GM12878 (cell line): Measurements from ENCODE around the gene TMEM72. TPM values are rescaled to one million over a fixed set of nuclear protein-coding genes. Genes with fewer than 3 reads are reported as not detected.

Experiments used
- BACH1 ChIP-seq: fragments of 450-650 bp; IDR thresholded peaks from 2 replicates; pipeline ENCODE4 v1.6.1; 2017; ENCODE audit warnings: mild to moderate bottlenecking, borderline replicate concordance
- BMI1 ChIP-seq: fragments of 450-650 bp; IDR thresholded peaks from 2 replicates; pipeline ENCODE4 v1.6.1; 2016; ENCODE audit warnings: mild to moderate bottlenecking, moderate library complexity, borderline replicate concordance
- FOS ChIP-seq: IDR thresholded peaks from 3 replicates; pipeline ENCODE4 v1.6.1; 2011; ENCODE audit warnings: borderline replicate concordance; ENCODE audit not compliant: insufficient read length; ENCODE audit errors: extremely low read depth
- HDAC2 ChIP-seq: fragments of 200-600 bp; sonication (generic); IDR thresholded peaks from 2 replicates; pipeline ENCODE4 v1.6.1; 2017
- JUNB ChIP-seq: IDR thresholded peaks from 2 replicates; pipeline ENCODE4 v1.6.1; 2016; ENCODE audit warnings: antibody characterized with exemption, mild to moderate bottlenecking
- NFYB ChIP-seq: IDR thresholded peaks from 2 replicates; pipeline ENCODE4 v1.6.1; 2011; ENCODE audit warnings: low read depth, mild to moderate bottlenecking, low read length, improper control_type of control experiment, moderate library complexity; ENCODE audit not compliant: insufficient read depth
- POLR2AphosphoS2 ChIP-seq: IDR thresholded peaks from 2 replicates; pipeline ENCODE4 v1.6.1; 2011; ENCODE audit warnings: low read depth, mild to moderate bottlenecking, low read length, improper control_type of control experiment, moderate library complexity
- RAD51 ChIP-seq: fragments of 450-650 bp; IDR thresholded peaks from 2 replicates; pipeline ENCODE4 v1.6.1; 2016; ENCODE audit warnings: moderate library complexity, mild to moderate bottlenecking, inconsistent platforms
- SPI1 ChIP-seq: IDR thresholded peaks from 2 replicates; pipeline ENCODE4 v1.6.1; 2011; ENCODE audit warnings: low read depth, mild to moderate bottlenecking, low read length, moderate library complexity, borderline replicate concordance; ENCODE audit not compliant: insufficient read depth
- SRF ChIP-seq, 2 experiments: IDR thresholded peaks; 2 replicates each; pipeline ENCODE4 v1.6.1; 2011; ENCODE audit warnings: low read depth in 2 of 2, low read length in 2 of 2, mild to moderate bottlenecking in 1 of 2, moderate library complexity in 1 of 2
- ZBED1 ChIP-seq: IDR thresholded peaks from 2 replicates; pipeline ENCODE4 v1.6.1; 2016; ENCODE audit warnings: borderline replicate concordance
- ZNF622 ChIP-seq: fragments of 450-650 bp; IDR thresholded peaks from 2 replicates; pipeline ENCODE4 v1.6.1; 2017; ENCODE audit warnings: mild to moderate bottlenecking, inconsistent platforms
- polyA plus RNA-seq, 11 experiments: library from polyadenylated mRNA; depleted of rRNA in 4 of 11; unstranded in 6 of 11; stranded (reverse) in 5 of 11; fragments of >200 nt; fragmentation: Nextera tagmentation in 4 of 11; fragmentation: Illumina TruSeq in 1 of 11; extraction: Ambion mirVana in 4 of 11; extraction: Trizol in 1 of 11; gene quantifications; 1 replicate in 1 of 11; 2 replicates in 10 of 11; pipeline versions ENCODE4 v1.2.1 to v1.2.3, GENCODE V29; 2011 to 2016; ENCODE audit warnings: inconsistent platforms in 2 of 11, missing spikeins in 2 of 11, low read depth in 1 of 11
- total RNA-seq, 4 experiments: library from RNA; depleted of rRNA in 3 of 4; stranded (reverse); fragments of >200 nt in 3 of 4; fragmentation: Illumina TruSeq in 1 of 4; extraction: Trizol in 1 of 4; gene quantifications; 2 replicates each; pipeline versions ENCODE4 v1.2.1 to v1.2.3, GENCODE V29; 2013 to 2021
- TF ChIP-seq, protein P1 (sequence below): IDR thresholded peaks from 2 replicates; pipeline ENCODE4 v1.6.1; 2012; ENCODE audit warnings: improper control_type of control experiment, low read depth, low read length; ENCODE audit not compliant: insufficient replicate concordance
- TF ChIP-seq, protein P2 (sequence below): fragments of 450-650 bp; formaldehyde crosslinking; IDR thresholded peaks from 2 replicates; pipeline ENCODE4 v1.4.0; 2022; ENCODE audit warnings: mild to moderate bottlenecking, moderate library complexity
- TF ChIP-seq, protein P3 (sequence below): fragments of 450-650 bp; IDR thresholded peaks from 2 replicates; pipeline ENCODE4 v1.6.1; 2017; ENCODE audit warnings: mild to moderate bottlenecking

Gene TMEM72
- total and polyA plus RNA-seq, 10 of the 15 experiments (the other 5 are each of a cell fraction or from before 2014, with no cell fraction given), result 0.12 TPM; not detected in 9

DNA sequence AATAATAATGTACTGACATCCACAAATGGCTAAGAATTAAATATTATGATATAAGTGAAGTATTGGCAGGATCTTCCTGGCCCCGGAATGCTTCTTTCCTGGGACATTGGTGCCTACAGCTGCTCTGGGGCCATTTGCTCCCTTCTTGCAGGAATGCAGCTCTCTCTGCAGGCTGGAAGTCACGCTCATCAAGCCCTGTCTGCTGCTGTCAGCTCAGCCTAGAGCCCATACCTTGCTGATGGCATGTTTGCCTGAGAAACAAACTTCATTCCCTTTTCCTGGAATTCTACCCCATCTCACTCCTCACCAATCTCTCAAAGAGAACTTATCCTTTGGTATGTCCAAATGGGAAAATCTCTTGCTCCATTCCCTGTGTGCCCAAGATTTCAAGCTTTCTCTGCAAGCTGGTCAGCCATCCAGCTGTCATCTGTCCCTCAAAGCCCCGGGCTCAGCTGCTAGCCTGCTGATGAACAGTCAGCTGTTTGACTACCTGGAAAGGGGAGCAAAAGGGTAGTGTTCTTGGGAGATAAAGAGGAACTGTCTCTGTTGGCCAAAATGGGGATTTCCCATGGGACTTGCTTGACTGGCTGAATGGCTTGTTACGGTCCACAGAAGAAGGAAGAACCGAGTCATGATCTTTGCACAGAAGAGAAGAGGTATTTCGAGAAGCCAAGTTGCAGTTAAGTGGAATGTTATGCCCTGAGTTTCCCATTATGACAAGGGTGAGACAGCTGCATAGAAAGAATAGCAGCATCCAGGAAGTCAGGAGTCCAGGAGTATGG is 36.4 kb downstream of the TMEM72 start (continued):
- TF ChIP-seq, protein P1, sequence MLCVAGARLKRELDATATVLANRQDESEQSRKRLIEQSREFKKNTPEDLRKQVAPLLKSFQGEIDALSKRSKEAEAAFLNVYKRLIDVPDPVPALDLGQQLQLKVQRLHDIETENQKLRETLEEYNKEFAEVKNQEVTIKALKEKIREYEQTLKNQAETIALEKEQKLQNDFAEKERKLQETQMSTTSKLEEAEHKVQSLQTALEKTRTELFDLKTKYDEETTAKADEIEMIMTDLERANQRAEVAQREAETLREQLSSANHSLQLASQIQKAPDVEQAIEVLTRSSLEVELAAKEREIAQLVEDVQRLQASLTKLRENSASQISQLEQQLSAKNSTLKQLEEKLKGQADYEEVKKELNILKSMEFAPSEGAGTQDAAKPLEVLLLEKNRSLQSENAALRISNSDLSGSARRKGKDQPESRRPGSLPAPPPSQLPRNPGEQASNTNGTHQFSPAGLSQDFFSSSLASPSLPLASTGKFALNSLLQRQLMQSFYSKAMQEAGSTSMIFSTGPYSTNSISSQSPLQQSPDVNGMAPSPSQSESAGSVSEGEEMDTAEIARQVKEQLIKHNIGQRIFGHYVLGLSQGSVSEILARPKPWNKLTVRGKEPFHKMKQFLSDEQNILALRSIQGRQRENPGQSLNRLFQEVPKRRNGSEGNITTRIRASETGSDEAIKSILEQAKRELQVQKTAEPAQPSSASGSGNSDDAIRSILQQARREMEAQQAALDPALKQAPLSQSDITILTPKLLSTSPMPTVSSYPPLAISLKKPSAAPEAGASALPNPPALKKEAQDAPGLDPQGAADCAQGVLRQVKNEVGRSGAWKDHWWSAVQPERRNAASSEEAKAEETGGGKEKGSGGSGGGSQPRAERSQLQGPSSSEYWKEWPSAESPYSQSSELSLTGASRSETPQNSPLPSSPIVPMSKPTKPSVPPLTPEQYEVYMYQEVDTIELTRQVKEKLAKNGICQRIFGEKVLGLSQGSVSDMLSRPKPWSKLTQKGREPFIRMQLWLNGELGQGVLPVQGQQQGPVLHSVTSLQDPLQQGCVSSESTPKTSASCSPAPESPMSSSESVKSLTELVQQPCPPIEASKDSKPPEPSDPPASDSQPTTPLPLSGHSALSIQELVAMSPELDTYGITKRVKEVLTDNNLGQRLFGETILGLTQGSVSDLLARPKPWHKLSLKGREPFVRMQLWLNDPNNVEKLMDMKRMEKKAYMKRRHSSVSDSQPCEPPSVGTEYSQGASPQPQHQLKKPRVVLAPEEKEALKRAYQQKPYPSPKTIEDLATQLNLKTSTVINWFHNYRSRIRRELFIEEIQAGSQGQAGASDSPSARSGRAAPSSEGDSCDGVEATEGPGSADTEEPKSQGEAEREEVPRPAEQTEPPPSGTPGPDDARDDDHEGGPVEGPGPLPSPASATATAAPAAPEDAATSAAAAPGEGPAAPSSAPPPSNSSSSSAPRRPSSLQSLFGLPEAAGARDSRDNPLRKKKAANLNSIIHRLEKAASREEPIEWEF, result no peak
- TF ChIP-seq ZBED1 (no peak), SPI1 (peak; percentile 97), POLR2AphosphoS2 (no peak), HDAC2 (no peak), FOS (no peak), ZNF622 (no peak), NFYB (no peak), JUNB (no peak), BMI1 (no peak), BACH1 (no peak), SRF (IDR thresholded peaks at IDR 0.05; ENCODE audit: low read depth in 2 of 2, low read length in 2 of 2) (no peak), RAD51 (no peak)
- TF ChIP-seq, protein P2, sequence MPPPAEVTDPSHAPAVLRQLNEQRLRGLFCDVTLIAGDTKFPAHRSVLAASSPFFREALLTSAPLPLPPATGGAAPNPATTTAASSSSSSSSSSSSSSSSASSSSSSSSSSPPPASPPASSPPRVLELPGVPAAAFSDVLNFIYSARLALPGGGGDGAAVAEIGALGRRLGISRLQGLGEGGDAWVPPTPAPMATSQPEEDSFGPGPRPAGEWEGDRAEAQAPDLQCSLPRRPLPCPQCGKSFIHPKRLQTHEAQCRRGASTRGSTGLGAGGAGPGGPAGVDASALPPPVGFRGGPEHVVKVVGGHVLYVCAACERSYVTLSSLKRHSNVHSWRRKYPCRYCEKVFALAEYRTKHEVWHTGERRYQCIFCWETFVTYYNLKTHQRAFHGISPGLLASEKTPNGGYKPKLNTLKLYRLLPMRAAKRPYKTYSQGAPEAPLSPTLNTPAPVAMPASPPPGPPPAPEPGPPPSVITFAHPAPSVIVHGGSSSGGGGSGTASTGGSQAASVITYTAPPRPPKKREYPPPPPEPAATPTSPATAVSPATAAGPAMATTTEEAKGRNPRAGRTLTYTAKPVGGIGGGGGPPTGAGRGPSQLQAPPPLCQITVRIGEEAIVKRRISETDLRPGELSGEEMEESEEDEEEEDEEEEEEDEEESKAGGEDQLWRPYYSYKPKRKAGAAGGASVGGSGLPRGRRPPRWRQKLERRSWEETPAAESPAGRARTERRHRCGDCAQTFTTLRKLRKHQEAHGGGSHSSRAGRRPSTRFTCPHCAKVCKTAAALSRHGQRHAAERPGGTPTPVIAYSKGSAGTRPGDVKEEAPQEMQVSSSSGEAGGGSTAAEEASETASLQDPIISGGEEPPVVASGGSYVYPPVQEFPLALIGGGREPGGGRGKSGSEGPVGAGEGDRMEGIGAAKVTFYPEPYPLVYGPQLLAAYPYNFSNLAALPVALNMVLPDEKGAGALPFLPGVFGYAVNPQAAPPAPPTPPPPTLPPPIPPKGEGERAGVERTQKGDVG, result no peak
- TF ChIP-seq, protein P3, sequence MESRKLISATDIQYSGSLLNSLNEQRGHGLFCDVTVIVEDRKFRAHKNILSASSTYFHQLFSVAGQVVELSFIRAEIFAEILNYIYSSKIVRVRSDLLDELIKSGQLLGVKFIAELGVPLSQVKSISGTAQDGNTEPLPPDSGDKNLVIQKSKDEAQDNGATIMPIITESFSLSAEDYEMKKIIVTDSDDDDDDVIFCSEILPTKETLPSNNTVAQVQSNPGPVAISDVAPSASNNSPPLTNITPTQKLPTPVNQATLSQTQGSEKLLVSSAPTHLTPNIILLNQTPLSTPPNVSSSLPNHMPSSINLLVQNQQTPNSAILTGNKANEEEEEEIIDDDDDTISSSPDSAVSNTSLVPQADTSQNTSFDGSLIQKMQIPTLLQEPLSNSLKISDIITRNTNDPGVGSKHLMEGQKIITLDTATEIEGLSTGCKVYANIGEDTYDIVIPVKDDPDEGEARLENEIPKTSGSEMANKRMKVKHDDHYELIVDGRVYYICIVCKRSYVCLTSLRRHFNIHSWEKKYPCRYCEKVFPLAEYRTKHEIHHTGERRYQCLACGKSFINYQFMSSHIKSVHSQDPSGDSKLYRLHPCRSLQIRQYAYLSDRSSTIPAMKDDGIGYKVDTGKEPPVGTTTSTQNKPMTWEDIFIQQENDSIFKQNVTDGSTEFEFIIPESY, result no peak
